Limb (tissue), 2 donors: ENCODE data around the gene DNAJB9.
"Not testable (repeated sequence)": the region's sequence is repeated elsewhere in the genome, so short reads cannot be mapped to it uniquely, and the experiment has no call there.

Source experiments
- DNase-seq, 2 donors: peaks; one replicate each; pipeline ENCODE4 v3.0.0-alpha.2; 2016; ENCODE audit errors: extremely low spot score in 2 of 2

The DNAJB9 gene

DNA sequence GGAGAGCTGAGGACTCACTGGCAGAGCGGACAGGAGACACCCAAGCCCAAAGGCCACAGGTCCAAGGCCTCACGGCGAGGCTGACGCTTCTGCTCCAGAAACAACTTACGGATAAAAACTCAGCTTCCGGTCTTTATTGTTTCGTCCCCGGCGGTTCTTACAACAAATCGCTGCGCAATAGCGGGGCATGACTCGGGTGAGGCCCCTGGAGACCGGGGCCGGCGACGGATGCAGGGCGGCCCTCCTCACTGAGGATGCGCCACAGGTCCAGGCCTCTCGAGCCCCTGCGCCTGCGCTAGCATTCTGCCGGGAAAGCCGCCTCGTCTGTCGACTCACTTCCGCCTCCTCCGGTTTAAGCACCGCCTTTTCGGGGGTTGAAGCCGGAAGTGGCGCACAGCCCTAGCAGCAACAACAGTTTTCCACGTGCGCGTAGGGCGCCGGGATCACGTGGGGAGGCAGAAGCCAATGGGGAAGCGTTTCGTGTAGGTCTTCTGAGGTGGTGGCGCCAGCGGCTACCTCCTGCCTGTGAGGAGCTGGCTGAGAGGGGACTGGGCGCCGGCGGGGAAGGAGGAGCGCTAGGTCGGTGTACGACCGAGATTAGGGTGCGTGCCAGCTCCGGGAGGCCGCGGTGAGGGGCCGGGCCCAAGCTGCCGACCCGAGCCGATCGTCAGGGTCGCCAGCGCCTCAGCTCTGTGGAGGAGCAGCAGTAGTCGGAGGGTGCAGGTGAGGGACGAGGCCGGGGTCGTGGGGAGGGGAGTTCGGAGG lies at the start of gene DNAJB9, which contains the start of gene THAP5:
Gene DNAJB9, plus strand, starts transcription at position 494 of the 765 bp plus-strand sequence. CDS start 1,853 bp downstream, outside the sequence.
Gene THAP5, minus strand, starts transcription at position 326 of the 765 bp plus-strand sequence. Its CDS starts 137 bp downstream, at position 189.
- DNase-seq: peak; percentile 98 to 99

DNA sequence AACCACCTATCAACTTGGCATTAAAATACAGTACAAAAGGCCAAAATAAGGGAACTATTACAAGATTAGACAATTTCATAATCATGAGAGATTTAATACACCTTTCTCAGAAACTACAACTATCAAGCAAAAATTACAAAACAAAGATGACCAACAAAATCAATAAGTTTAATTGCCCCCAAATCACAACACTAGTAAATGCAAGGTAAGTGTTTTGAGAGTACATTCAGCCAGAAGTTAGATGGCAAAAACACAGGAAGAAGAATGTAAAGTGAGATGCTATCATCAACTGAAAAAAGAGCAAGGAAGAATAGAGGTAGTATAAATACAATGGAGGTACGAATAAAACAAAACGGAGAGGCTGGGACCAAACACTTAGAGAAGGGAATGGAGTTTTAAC lies 46.9 kb upstream of the DNAJB9 start:
- no peak for DNase-seq

DNA sequence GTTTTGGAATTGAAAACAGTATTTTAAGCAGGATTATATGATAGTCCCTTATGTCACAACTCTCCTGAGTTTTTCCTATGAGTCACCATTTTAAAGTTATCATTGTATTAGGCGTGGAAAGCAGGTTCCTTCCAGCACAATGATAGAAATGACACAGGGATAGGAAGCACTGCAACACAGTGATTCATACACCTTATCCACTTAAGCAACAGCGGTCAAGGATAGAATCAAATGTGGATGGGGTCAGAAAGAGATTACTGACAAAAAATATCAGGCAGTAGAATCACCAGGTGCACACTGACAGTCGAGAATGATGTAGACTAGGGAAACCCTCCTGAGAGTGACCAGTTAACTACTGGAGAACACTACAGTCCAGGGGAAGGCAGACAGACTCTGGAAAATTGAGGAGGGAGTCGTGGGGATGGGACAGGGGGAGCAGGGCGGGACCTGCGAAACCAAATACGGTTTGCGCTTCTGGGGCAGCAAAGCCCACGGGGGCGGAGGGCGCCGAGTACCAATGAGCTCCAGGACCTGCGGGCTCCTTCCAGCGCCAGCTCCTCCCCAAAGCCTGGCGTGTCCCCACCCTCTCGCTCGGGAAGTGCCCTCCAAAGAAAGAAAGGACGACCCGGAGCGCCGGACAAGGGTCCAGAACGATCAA lies 44.2 kb upstream of the DNAJB9 start:
- no peak for DNase-seq

DNA sequence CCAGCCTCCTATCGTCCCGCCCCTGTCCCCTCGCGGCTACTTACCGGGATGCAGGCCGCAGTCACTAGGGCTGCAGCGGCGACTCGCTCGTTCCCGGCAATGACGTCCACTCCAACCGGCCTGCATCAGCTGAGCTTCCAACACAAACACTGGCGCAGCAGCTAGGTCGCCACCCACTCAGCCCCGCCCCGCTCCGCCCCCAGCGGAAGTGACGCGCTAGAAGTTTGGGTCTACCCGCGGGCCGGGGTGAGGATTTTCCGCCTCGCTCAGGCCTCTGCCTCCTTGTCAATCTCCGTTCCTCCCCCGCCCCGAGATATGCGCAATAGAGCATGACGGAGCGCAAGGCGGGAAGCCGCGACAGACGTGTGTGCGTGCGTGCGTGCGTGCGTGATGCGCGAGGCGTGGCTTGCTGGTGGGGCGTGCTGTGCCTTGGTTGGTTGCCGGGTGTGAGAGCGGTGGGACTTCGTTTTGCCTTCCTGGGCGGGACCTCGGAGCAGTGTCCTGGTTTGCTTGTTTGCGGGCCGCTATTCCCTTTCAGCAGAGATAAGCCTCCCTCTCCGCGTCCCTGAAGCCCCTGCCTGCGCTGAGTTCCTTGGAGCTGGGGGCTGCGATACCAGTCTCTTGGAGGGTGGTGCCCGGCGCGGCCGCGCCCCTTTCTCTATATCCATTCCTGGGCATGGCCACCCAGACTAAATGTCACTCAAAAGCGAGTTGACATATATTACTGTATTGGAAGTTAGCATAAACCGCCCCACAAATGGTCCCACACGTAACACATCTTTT lies 43.5 kb upstream of the DNAJB9 start, which contains the start of gene PNPLA8:
Gene PNPLA8, minus strand, starts transcription at position 151 of the 783 bp plus-strand sequence. CDS start 10,644 bp downstream, outside the sequence.
- peak; percentile 99 to 100 for DNase-seq

DNA sequence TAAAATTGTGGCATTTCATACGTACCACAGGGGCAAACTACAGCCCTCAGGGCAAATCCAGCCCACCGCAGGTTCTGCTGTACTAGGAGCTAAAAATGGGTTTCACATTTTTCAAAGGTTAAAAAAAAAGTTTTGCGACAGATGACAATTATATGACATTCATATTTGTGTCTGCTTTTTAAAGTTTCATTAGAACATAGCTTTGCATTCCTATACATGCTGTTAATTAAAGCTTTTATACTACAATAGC lies 43.0 kb upstream of the DNAJB9 start:
- no peak for DNase-seq

DNA sequence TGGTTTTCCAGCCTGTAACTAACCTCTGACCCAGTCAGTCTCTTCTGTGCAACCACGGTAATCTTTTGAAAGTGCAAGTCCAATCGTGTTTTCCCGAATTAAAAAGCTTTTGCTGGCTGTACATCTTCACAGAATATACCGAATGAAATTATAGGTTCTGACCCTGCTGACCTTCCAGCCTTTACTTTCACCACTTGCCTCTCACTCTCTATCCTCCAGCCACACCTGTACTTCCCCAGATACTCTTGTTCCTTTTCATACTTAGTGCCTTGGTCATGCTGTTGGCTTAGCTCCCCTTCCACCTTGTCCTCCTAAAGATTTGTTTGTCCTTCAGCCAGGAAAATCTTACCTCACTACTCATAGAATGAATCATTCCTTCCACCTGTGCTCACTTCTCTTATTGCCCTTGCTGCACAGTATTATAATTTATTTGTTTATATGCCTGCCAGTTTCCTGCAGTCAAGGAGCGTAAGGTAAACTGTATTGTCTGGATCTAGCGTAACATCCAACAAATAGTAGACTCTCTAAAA lies 41.4 kb upstream of the DNAJB9 start:
- DNase-seq: no peak

DNA sequence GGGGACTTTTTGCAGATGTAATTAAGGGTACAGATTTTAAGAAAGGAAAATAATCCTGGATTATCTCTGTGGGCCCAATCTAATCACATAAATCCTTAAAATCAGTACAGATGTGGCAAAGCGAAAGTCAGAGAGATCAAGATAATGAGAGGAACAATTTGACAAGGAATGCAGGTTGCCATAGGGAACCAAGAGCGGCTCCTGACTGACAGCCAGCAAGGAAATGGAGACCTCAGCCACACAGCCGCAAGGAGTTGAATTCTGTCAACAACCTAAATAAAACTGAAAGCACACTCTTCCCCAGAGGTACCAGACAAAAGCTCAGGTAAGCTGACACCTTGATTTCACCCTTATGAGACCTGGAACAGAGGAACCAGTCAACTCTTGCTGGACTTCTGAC lies 40.3 kb upstream of the DNAJB9 start:
- DNase-seq: no peak

DNA sequence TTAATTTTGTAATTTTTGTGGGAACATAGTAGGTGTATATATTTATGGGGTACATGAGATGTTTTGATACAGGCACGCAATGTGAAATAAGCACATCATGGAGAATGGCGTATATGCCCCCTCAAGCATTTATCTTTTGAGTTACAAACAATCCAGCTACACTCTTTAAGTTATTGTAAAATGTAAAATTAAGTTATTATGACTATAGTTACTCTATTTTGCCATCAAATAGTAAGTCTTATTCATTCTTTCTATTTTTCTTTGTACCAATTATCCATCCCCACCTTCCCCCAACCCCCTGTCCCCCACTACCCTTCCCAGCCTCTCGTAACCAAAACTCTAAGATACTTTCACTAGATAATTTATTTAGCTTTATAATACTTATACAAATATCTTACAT lies 36.0 kb upstream of the DNAJB9 start:
- DNase-seq: no peak

DNA sequence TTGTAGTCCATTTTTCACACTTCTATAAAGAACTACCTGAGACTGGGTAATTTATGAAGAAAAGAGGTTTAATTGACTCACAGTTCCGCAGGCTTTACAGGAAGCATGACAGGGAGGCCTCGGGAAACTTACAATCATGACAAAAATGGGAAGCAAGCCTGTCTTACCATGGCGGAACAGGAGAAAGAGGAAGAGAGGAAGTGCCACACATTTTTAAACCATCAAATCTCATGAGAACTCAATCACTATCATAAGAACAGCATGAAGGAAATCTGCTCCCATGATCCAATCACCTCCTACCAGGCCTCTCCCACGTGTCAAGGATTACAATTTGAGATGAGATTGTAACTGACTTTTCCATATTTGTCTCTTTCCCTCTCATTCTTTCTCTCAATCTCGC lies 34.4 kb upstream of the DNAJB9 start:
- no peak for DNase-seq

DNA sequence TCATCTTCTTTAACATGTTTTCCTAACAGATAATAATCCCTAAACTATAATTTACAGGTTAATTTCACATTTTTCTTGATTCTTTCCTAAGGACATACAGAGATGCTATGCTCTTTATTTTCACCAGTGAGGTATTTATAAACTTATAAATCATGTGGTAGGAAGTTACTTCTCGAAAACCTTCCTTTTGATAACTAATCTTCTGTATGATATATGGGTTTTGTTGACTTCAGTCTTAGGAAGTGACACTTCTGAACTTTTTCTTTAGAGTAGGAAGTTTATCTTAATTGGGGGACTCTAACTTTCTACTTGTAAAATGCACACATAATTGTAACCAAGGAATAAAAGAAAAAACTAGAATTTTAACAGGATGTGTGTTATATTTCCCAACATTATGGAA lies 33.9 kb upstream of the DNAJB9 start:
- DNase-seq: no peak

DNA sequence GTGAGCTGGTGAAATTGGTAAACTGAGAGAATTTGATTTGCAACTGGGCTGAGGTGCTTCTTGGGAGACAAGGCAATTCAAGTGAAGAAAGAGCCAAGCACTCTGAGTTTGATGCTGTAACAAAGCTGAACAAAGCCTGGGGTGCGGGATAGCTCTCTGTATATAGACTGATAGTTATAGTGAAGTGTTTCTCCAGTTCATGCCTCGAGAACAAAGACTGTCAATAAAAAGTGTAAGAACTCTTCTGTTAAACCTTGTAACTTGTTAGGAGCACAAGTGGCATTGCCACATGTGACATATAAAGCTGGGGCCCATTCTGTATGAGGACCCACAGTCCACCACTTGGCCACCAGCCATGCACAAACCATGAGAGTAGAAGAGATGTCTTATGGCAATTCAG lies 32.4 kb upstream of the DNAJB9 start:
- no peak for DNase-seq

DNA sequence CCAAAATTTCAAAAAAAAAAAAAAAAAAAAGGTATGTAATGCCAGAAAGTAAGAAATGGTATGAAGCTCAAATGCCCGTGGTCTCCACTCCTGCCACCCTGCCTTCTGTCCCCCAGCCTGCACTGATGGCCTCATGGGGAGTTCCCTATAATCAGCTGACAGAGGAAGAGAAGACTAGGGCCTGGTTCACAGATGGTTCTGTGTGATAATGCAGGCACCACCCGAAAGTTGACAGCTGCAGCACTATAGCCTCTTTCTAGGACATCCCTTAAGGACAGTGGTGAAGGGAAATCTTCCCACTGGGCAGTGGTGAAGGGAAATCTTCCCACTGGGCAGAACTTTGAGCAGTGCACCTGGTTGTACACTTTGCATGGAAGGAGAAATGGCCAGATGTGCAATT lies 31.4 kb upstream of the DNAJB9 start:
- DNase-seq: not testable (repeated sequence)

DNA sequence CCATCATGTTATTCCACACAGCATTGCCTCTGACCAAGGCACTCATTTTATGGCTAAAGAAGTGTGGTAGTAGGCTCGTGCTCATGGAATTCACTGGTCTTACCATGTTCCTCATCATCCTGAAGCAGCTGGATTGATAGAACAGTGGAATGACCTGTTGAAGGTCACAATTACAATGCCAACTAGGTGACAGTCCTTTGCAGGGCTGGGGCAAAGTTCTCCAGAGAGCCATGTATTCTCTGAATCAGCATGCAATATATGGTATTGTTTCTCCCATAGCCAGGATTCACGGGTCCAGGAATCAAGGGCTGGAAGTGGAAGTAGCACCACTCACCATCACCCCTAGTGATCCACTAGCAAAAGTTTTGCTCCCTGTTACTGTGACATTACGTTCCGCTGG lies 31.0 kb upstream of the DNAJB9 start:
- DNase-seq: not testable (repeated sequence)

DNA sequence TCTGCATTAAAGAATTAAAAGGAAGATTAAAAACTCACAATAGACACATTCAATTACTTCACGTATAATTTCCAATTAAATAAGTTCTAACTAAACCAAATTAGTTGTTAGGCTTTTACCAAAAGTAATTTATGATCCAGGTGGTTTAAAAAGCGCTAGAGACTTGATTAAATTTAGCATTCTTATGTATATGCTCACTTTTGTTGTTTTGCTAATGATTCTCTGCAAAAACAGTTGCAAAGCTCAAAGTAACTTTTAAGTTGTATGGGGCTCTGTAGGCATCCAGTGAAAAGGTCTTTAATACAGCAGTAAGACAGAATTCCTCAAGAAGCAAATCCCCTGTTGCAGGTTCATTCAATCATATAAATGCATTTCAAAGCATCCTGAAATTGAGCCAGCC lies 28.2 kb upstream of the DNAJB9 start:
- no peak for DNase-seq

DNA sequence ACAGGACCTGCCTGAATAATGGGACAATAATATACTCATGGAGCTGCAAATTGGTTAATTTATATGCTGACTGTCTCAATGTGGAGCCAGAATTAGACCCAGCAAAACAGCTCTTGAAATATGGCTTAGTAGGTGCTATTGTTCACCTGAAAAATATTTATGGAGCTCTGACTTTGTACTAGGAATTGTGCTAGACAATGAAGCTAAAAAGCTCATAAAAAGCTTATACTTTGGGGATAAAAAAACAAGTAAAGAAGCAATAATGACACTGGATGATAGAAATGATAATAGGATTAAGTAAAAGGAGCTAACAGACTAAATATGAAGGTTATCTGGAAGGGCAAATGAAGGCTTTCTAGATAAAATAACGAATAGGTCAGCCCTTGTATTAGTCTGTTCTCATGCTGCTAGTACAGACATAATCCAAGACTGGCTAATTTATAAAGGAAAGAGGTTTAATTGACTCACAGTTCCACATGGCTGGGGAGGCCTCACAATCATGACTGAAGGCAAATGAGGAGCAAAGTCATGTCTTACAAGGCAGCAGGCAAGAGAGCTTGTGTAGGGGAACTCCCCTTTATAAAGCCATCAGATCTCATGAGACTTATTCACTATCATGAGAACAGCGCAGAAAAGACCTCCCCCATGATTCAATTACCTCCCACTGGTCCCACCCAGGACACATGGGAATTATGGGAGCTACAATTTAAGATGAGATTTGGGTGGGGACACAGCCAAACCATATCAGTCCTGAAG lies 21.4 kb upstream of the DNAJB9 start:
- not testable (repeated sequence) for DNase-seq

DNA sequence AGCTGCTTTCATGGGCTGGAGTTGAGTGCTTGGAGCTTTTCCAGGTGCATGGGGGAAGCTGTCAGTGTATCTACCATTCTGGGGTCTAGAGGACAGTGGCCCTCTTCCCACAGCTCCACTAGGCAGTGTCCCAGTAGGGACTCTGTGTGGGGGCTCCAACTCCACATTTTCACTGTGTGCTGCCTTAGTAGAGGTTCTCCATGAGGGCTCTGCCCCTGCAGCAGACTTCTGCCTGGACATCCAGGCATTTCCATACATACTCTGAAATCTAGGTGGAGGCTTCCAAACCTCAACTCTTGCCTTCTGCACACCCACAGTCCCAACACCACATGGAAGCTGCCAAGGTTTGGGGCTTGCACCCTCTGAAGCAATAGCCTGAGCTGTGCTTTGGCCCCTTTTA lies 13.0 kb upstream of the DNAJB9 start:
- not testable (repeated sequence) for DNase-seq

DNA sequence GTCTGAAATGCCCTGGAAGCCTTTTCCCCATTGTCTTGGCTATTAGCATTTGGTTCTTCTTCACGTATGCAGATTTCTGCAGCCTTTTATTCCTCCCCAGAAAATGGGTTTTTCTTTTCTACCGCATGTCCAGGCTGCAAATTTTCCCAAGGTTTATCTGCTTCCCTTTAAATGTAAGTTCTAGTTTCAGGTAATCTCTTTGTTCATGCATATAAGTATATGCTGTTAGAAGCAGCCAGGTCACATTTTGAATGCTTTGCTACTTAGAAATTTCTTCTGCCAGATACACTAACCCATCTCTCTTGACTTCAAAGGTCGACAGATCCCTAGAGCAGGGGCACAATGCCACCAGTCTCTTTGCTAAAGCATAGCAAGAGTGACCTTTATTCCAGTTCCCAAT lies 12.5 kb upstream of the DNAJB9 start:
- DNase-seq: no peak

DNA sequence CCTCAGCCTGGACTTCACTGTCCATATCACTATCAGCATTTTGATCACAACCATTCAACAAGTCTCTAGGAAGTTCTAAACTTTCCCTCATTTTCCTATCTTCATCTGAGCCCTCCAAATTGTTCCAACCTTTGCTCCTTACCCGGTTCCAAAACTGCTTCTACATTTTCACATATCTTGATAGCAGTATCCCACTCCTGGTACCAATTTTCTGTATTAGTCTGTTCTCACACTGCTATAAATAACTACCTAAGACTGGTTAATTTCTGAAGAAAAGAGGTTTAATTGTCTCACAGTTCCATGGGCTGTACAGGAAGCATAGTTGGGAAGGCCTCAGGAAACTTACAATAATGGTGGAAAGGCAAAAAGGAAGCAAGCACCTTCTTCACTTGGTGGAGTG lies 12.1 kb upstream of the DNAJB9 start:
- DNase-seq: no peak

DNA sequence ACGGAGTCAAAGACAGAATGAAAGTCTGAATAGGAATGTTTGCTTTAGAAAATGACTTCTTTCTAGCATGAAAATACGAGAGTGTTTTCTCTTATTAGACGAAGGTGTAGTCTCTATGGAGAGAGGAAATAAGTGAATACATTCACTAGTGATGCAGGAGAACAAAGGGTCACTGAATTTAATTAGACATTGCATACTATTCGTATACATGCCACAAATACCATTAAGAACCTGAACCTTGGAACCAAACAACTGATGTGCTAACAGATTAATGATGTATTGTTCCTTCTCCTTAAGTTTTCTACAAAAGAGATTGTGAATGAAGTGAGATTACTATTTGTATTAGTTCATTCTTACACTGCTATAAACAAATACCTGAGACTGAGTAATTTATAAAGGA lies 10.4 kb upstream of the DNAJB9 start:
- DNase-seq: no peak

DNA sequence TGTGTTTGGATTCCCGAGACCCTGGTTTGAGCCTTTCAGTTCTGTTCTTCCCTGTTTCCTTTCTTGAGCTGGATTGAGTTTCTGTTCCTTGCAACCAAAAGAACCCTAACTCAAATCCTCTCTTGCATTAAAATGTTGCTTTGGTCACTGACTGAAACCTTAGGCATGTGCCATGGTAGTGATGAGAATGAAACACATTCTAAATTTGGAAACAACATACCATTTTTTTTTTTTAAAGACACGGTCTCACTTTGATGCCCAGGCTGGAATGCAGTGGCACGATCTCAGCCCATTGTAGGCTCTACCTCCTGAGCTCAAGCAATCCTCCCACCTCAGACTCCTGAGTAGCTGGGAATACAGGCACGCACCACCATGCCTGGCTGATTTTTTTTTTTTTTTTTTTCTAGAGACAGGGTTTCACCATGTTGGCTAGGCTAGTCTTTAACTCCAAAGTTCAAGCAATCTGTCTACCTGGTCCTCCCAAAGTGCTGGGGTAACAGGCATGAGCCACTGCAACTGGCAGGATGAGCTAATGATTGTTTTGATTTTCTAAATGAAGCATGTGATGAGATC lies 8.5 kb upstream of the DNAJB9 start:
- no peak for DNase-seq

DNA sequence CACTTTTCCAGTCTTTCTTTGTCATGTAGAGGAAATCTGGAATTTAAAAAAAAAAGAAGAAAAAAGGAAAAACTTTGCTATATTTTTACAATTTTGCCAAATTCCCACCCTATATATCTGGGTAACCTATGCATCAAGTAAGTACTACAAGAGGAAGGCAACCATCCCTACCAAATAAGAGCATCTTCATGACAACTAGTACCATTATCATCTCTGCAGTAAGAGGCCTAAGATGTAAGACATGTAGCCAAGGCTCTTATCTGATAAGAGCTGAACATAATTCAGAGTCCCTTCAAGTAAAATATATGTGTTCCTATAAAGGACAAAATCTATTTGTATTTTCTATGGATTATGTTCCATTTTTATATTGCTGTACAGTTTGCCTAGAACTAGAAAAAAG lies 3.7 kb upstream of the DNAJB9 start:
- DNase-seq: no peak
